GM12801 (cell line): ENCODE data around the gene TRIM8.

ENCODE experiments used
- TF ChIP-seq, protein P1 (sequence below): IDR thresholded peaks from one replicate; pipeline ENCODE4 v1.5.1; 2011; ENCODE audit warnings: control low read depth; ENCODE audit not compliant: insufficient read length; ENCODE audit errors: extremely low read depth

TRIM8 gene

DNA sequence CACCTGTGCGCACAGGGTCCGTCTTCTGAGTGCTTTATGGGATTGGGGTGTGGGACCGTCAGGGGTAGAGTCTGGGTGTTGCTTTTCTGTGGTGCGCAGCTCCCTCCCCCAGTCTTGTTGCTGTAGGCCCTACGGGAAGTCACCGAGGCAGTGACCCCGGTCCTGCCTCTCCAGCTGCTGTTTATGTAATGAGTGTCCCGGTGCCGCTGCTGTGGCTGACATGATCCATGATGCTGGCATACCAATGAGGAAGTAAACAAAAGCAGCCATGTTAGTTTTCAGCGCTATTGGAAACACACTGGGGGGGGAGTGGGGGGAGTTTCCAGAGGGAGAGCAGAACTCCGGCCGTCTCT lies 1.1 kb downstream of the TRIM8 start:
- TF ChIP-seq, protein P1, sequence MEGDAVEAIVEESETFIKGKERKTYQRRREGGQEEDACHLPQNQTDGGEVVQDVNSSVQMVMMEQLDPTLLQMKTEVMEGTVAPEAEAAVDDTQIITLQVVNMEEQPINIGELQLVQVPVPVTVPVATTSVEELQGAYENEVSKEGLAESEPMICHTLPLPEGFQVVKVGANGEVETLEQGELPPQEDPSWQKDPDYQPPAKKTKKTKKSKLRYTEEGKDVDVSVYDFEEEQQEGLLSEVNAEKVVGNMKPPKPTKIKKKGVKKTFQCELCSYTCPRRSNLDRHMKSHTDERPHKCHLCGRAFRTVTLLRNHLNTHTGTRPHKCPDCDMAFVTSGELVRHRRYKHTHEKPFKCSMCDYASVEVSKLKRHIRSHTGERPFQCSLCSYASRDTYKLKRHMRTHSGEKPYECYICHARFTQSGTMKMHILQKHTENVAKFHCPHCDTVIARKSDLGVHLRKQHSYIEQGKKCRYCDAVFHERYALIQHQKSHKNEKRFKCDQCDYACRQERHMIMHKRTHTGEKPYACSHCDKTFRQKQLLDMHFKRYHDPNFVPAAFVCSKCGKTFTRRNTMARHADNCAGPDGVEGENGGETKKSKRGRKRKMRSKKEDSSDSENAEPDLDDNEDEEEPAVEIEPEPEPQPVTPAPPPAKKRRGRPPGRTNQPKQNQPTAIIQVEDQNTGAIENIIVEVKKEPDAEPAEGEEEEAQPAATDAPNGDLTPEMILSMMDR, result no peak

DNA sequence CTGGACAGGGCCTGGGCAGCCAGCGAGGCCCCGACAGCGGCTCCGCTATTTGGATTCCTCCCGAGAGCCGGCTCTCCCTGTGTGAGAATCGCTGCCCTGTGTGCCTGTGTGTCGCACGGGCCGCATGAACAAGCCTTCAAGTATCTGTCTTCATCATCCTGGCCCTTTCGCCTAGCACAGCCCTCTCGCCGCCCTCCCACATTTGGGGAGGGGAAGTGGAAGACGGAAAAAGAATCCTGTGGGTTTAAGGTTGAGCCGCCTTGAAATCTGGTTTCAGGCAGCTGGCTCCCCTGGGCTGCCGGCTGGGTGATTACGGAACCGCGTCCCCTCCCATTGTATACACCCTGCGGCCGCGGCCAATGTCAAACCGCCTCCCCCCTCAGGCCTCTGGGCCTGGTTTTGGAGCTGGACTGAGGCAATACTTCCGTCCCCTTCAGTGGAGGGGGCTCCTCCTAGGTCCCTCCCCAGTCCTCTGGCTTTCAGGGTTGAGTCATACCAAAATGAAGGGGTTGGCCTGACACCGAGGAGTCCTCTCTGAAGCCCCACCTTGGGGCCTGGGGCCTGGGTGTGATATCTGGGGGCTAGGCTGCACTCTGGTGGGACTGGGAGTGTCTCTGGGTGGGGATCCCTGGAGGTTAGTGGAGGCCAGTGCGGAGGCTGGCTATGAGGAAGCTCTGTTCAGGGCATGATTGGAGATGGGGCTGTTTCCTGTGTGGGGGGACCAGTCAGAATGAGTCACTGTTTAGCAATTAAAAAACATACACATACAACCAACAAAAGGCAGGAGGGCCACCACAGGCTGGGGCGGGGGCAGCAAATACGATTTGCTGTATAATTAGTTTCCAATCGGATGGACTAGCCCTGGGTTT lies 1.7 kb downstream of the TRIM8 start:
- TF ChIP-seq, protein P1, result no peak

DNA sequence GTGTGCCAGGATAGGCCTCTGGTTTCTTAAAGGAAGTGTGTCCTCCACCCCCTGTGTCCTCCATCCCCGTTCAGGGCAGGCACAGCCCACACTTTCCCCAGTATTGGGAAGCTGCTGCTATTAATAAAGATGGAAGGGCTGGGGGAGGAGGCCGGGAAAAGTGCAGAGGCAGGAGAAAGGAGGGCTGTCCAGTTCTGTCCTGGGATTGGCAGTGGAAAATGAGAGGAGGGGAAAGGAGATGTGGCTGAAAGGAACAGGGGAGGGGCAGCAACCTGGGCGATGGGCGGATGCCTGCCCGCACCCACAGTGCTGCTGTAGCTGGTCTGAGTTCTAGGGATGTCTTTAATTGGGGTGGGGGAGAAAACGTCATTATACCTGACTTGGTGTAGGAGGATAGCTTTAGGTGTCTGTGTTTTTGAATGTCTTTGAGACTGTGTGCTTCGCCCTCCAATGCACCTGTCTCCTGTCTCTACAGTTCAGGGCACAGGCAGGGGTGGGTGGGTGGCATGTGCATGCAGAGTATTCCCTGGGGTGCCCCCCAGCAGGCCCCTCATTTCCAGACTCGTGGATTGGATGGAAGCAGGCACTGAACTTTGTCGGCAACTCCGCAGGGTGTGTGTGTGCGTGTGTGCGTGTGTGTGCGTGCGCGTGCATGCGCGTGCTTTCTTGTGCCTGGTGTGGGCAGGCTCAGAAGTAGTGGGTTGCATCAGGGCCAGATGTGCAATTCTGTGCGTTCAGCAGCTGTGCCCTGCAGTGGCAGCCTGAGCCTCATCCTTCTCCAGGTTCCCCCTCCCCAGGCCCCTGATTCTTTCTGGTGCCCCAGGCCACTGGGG lies 2.5 kb downstream of the TRIM8 start:
- TF ChIP-seq, protein P1, result no peak

DNA sequence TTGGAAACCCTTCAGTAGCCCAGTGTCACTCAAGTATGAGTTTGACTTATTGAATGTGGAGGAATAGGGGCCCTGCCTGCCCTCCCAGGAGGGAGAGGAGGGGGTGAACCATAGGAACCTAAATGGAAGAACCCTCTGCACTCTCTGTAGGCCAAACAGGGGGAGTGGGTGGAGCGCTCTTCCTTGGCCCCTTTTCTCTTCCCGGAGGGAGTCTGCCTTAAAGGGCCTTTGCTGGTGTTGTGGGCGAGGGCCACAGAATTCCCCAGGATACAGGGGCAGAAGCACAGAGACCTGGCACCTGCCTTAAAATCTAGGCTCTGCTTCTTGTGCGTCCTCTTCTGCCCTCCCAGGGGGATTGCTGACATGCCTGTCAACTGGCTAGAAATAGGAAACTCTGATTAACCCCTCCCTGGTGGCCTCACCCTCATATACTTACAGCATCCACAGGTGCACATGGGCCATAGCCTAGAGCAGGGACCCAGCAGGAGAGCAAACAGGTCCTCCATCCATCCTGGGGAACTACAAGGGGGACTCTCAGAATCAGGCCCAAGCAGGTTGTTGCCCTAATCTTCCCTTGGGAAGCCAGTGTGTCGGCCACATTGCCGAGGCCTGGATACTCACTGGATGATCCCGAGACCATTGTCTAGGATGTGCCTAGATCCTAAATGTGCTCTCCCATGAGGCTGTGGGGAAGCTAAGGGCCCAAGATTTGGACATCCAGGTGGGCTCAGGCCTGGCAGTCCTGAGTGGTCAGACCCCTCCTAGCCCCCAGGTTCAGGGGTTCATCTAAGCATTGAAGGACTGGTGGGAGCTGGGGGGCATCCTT lies 3.4 kb downstream of the TRIM8 start:
- TF ChIP-seq, protein P1, result no peak

DNA sequence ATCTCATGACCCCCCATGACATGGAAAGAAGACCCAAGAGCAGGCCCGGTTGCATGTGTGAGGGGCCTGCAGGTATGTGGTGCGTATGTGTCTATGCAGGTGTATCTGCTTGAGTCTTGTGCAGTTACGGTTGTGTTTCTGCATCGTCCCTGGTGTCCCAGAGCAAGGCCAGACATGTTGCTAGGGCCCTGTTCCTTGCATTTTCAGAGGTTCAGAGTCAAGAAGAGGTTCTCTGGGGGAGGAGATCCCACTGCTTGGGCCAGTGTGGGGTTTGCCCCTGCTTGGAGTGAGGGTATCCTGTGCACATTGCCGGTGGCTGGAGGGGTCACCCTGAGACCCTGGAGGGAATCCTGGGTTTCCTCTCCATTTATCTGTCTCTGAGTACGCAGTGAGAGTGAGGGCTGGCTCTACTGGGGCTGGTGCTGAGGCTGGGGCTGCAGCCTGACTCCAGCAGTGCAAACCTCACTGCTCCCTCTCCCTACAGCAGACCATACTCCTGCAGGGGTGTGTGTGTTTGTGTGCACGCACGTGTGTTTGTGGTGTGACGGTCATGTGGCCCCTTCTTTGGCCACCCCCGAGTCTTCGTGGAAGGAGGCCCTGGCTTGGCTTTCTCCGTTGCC lies 4.1 kb downstream of the TRIM8 start:
- TF ChIP-seq, protein P1, result no peak

DNA sequence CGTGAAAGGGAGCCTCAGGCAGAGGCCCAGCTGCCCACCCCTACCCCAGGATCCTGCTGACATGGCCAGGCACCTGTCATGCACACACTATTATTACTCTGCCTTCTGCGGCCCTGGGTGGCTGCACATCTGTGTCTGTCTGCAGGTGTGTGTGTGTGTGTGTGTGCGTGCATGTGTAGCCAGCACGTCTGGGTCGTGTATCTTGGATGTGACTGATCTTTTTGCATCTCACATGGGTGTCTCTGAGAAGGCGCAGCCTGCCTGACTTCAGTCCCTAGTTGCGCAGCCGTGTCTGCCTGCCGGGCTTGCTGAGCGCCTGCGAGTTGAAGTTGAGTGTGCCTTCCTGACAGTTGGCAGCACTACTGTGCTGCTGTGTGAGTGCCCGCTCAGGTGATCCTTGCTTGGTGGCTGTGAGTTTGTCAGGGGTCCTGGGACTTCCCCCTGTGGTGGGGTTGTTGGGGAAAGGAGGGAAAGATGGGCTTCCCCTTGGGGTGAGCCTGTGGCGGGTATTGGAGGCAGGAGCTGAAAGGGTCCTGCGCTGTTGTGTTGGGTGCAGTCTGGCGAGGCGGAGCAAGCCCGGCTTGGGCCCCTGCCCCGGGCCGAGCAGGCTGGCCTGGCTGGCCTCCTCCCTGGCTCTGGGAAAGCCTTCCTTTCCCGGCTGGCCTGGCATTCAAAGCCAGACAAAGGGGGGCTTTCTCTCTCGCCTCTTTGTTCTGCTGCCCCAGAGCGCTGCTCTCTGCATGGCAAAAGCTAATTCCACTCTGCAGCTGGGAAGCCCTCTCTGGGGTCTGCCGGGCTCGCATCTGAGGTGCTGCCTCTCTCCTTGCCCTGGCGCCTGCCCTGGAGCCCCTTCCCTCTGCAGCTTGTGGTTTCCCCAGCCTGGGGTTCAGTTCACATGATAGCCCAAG lies 4.9 kb downstream of the TRIM8 start:
- TF ChIP-seq, protein P1, result no peak
